GM12878 (cell line): Measurements from ENCODE around the gene MIOS. TPM values are rescaled to one million over a fixed set of nuclear protein-coding genes. Genes with fewer than 3 reads are reported as not detected.

Experiments used
- ATAC-seq: fragments of 200-7000 bp; cut with Tn5 transposase; 3 replicates; pipeline ENCODE4 v1.9.1; 2020; ENCODE audit warnings: mild to moderate bottlenecking, moderate library complexity
- BruUV-seq: library from RNA; stranded (reverse); fragments of 400-500 nt; replicated peaks from 2 replicates; lab custom pipeline; 2021; lab: Mats Ljungman, UMichigan
- CTCF ChIA-PET: fragments of 300-600 bp; sonication (Branson Sonifier 250); formaldehyde crosslinking; extraction: SDS; loops from one replicate; lab custom pipeline; 2021; ENCODE audit warnings: inconsistent platforms; lab: Yijun Ruan, JAX
- POLR2A ChIA-PET: fragments of 350-600 bp; formaldehyde crosslinking; extraction: SDS; loops from one replicate; lab custom pipeline; 2021; ENCODE audit warnings: inconsistent platforms; lab: Charles Lee
- RAD21 ChIA-PET: fragments of 300-600 bp; sonication (Branson Sonifier 250); formaldehyde crosslinking; loops from one replicate; lab custom pipeline; 2023; ENCODE audit warnings: antibody characterized with exemption; ENCODE audit not compliant: unreplicated experiment; lab: Charles Lee
- SMC1A ChIA-PET: fragments of 300-600 bp; sonication (Branson Sonifier 250); formaldehyde crosslinking; loops from one replicate; lab custom pipeline; 2023; ENCODE audit not compliant: unreplicated experiment, uncharacterized antibody; lab: Charles Lee
- DNase-seq: peaks from one replicate; pipeline ENCODE4 v3.0.0-alpha.2; 2011; ENCODE audit warnings: low read depth, low spot score
- FAIRE-seq: peaks from 3 replicates; lab custom pipeline; 2011; peaks lifted over from hg19 to GRCh38; lab: Jason Lieb, UNC
- H2AFZ ChIP-seq: 2 replicates; pipeline ENCODE4 v1.6.0; 2011; ENCODE audit warnings: low read depth, low read length, control low read depth; ENCODE audit not compliant: control insufficient read depth
- H3K27ac ChIP-seq: 2 replicates; pipeline ENCODE4 v1.5.1; 2011; ENCODE audit warnings: control low read depth; ENCODE audit not compliant: control insufficient read depth, insufficient read depth
- H3K27me3 ChIP-seq, 2 experiments: replicated peaks in 1 of 2; 2 replicates each; pipeline versions ENCODE4 v1.6.0 to v1.6.1; 2011; ENCODE audit warnings: low read length in 1 of 2; ENCODE audit not compliant: control insufficient read depth in 2 of 2, insufficient read depth in 2 of 2
- H3K36me3 ChIP-seq, 2 experiments: 2 replicates each; pipeline ENCODE4 v1.5.1; 2011; ENCODE audit warnings: low read length in 1 of 2; ENCODE audit not compliant: control insufficient read depth in 2 of 2, insufficient read depth in 2 of 2
- H3K4me1 ChIP-seq: 2 replicates; pipeline ENCODE4 v1.6.1; 2011; ENCODE audit warnings: mild to moderate bottlenecking, low read length, moderate library complexity, mixed read lengths; ENCODE audit not compliant: control insufficient read depth, insufficient read depth
- H3K4me2 ChIP-seq: 2 replicates; pipeline ENCODE4 v1.6.0; 2011; ENCODE audit warnings: control low read depth; ENCODE audit not compliant: control insufficient read depth, insufficient read depth
- H3K4me3 ChIP-seq: fragments of 200-600 bp; sonication (generic); 2 replicates; pipeline ENCODE4 v1.5.1; 2016
- H3K79me2 ChIP-seq: 2 replicates; pipeline ENCODE4 v1.6.0; 2011; ENCODE audit warnings: low read length; ENCODE audit not compliant: control insufficient read depth, insufficient read depth
- H3K9ac ChIP-seq: 2 replicates; pipeline ENCODE4 v1.8.0; 2011; ENCODE audit warnings: low read length, control low read depth, mixed read lengths; ENCODE audit not compliant: control insufficient read depth, insufficient read depth
- H3K9me3 ChIP-seq: replicated peaks from 3 replicates; pipeline ENCODE4 v1.5.1; 2011; ENCODE audit warnings: mild to moderate bottlenecking, low read length; ENCODE audit not compliant: control insufficient read depth, insufficient read depth
- H4K20me1 ChIP-seq: 2 replicates; pipeline ENCODE4 v1.6.0; 2011; ENCODE audit not compliant: control insufficient read depth, insufficient read depth
- CREM ChIP-seq: IDR thresholded peaks from 2 replicates; pipeline ENCODE4 v1.6.1; 2014; ENCODE audit warnings: antibody characterized with exemption, low read depth
- CTCF ChIP-seq, 3 experiments: IDR thresholded peaks in 2 of 3; conservative IDR thresholded peaks in 1 of 3; 2 replicates each; pipeline ENCODE4 v1.5.1; 2011; ENCODE audit warnings: low read depth in 3 of 3, low read length in 3 of 3, mild to moderate bottlenecking in 3 of 3, control low read depth in 2 of 3, moderate library complexity in 2 of 3, inconsistent platforms in 1 of 3, mixed read lengths in 1 of 3; ENCODE audit not compliant: control insufficient read depth in 2 of 3, insufficient read depth in 1 of 3; ENCODE audit errors: extremely low read depth in 1 of 3
- ETV6 ChIP-seq, 2 experiments: fragments of 450-650 bp in 1 of 2; IDR thresholded peaks in 1 of 2; conservative IDR thresholded peaks in 1 of 2; 2 replicates each; pipeline ENCODE4 v1.6.1; 2014; ENCODE audit warnings: antibody characterized with exemption in 1 of 2, borderline replicate concordance in 1 of 2, low read depth in 1 of 2, mild to moderate bottlenecking in 1 of 2, moderate library complexity in 1 of 2
- KDM1A ChIP-seq: fragments of 200-600 bp; sonication (generic); IDR thresholded peaks from 2 replicates; pipeline ENCODE4 v1.6.1; 2016; ENCODE audit warnings: borderline replicate concordance
- MYB ChIP-seq: fragments of 150-350 bp; IDR thresholded peaks from 2 replicates; pipeline ENCODE4 v1.6.1; 2014; ENCODE audit warnings: mild to moderate bottlenecking, low read depth, low read length, borderline replicate concordance
- NR2F1 ChIP-seq: fragments of 450-650 bp; conservative IDR thresholded peaks from 2 replicates; pipeline ENCODE4 v1.6.1; 2017; ENCODE audit warnings: mild to moderate bottlenecking
- PAX5 ChIP-seq: IDR thresholded peaks from 2 replicates; pipeline ENCODE4 v1.6.1; 2011; ENCODE audit warnings: low read depth, low read length, borderline replicate concordance
- POLR2A ChIP-seq: IDR thresholded peaks from 2 replicates; pipeline ENCODE4 v1.6.1; 2011; ENCODE audit warnings: low read depth, mild to moderate bottlenecking, low read length
- SIN3A ChIP-seq: IDR thresholded peaks from 2 replicates; pipeline ENCODE4 v1.6.1; 2012; ENCODE audit warnings: low read depth, low read length, improper control_type of control experiment
- SMARCA5 ChIP-seq: fragments of 450-650 bp; IDR thresholded peaks from 2 replicates; pipeline ENCODE4 v1.6.1; 2017; ENCODE audit warnings: mild to moderate bottlenecking
- SREBF2 ChIP-seq: IDR thresholded peaks from 2 replicates; pipeline ENCODE4 v1.6.1; 2012; ENCODE audit warnings: mild to moderate bottlenecking, low read length
- STAT3 ChIP-seq: IDR thresholded peaks from 2 replicates; pipeline ENCODE4 v1.6.1; 2011; ENCODE audit warnings: low read depth, low read length, improper control_type of control experiment
- TCF3 ChIP-seq: IDR thresholded peaks from 2 replicates; pipeline ENCODE4 v1.6.1; 2012; ENCODE audit warnings: low read depth, mild to moderate bottlenecking, low read length, borderline replicate concordance; ENCODE audit not compliant: insufficient read depth
- WGBS: methylation state at CpG from one replicate; pipeline ENCODE4 v1.1.6; 2016; ENCODE audit warnings: low lambda C conversion rate; ENCODE audit not compliant: insufficient replicate concordance, insufficient coverage; ENCODE audit errors: missing lambda C conversion rate; 5-methylcytosine and 5-hydroxymethylcytosine counted together
- in situ Hi-C: fragments of 300-500 bp; cut with MboI; formaldehyde crosslinking; loops from 9 replicates; pipeline ENCODE4 v1.14.3; 2018; ENCODE audit warnings: mixed read lengths
- intact Hi-C: fragments of 100-400 bp; cut with micrococcal nuclease; formaldehyde crosslinking; loops from one replicate; pipeline ENCODE4 v1.14.2; 2022; ENCODE audit not compliant: unreplicated experiment
- polyA plus RNA-seq, 11 experiments: library from polyadenylated mRNA; depleted of rRNA in 4 of 11; unstranded in 6 of 11; stranded (reverse) in 5 of 11; fragments of >200 nt; fragmentation: Nextera tagmentation in 4 of 11; fragmentation: Illumina TruSeq in 1 of 11; extraction: Ambion mirVana in 4 of 11; extraction: Trizol in 1 of 11; gene quantifications; 1 replicate in 1 of 11; 2 replicates in 10 of 11; pipeline versions ENCODE4 v1.2.1 to v1.2.3, GENCODE V29; 2011 to 2016; ENCODE audit warnings: inconsistent platforms in 2 of 11, missing spikeins in 2 of 11, low read depth in 1 of 11
- total RNA-seq, 4 experiments: library from RNA; depleted of rRNA in 3 of 4; stranded (reverse); fragments of >200 nt in 3 of 4; fragmentation: Illumina TruSeq in 1 of 4; extraction: Trizol in 1 of 4; gene quantifications; 2 replicates each; pipeline versions ENCODE4 v1.2.1 to v1.2.3, GENCODE V29; 2013 to 2021
- TF ChIP-seq, protein P1 (sequence below): IDR thresholded peaks from 2 replicates; pipeline ENCODE4 v1.6.1; 2011; ENCODE audit warnings: low read depth, low read length, improper control_type of control experiment, borderline replicate concordance
- TF ChIP-seq, protein P2 (sequence below): IDR thresholded peaks from 2 replicates; pipeline ENCODE4 v1.6.1; 2012; ENCODE audit warnings: low read depth, low read length, improper control_type of control experiment

MIOS gene
- total and polyA plus RNA-seq, 10 of the 15 experiments (the other 5 are each of a cell fraction or from before 2014, with no cell fraction given) = 13.1 to 94.9 (median 54.2) TPM

DNA sequence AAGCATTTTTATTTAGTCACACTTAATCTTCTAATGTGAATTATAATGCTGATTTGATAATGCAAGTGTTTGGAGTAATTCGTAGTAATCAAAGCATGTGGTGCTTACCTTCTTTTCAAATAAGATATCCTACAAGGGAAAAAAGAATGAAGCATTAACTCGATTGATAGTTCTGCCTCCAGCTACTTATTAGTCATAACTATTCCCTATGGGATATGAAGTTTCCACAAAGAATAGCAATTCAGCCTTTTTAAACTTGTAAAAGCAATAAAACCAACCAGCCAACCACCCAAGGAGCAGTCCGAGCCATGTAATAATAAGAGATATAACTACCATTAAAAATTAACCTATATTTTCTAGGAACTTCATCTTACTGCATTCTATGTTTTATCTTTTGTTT is 42.6 kb upstream of the MIOS start:
- in situ Hi-C loops = no loop called here
- CTCF ChIA-PET = interaction anchor here (0.6 to 1.5 kb wide), 2 partner anchors 421 to 612 kb away, joined by 3 to 5 read pairs; no protein-coding TSS in a partner anchor
- no peak overlapping the region for H3K4me3 ChIP-seq
- SMC1A ChIA-PET = interaction anchor here (1.0 kb wide), 2 partner anchors 12 to 343 kb away, joined by 3 read pairs; no protein-coding TSS in a partner anchor
- BruUV-seq = no TSS peak
- no peak for DNase-seq
- H3K36me3 ChIP-seq = no peaks in the 10 kb centered on the region
- H3K9ac ChIP-seq = no peak overlapping the region
- TF ChIP-seq SREBF2 = no peak
- no peak for TF ChIP-seq PAX5
- no peak for TF ChIP-seq KDM1A
- no peak for TF ChIP-seq SIN3A
- no peak for TF ChIP-seq SMARCA5
- no peak for TF ChIP-seq ETV6 (conservative IDR thresholded peaks at IDR 0.05 in 1 of 2, IDR thresholded peaks at IDR 0.05 in 1 of 2; ENCODE audit: borderline replicate concordance in 1 of 2, low read depth in 1 of 2)
- no peak for TF ChIP-seq CREM
- no peak for TF ChIP-seq STAT3
- TF ChIP-seq NR2F1 = no peak
- no peak for TF ChIP-seq CTCF (IDR thresholded peaks at IDR 0.05 in 2 of 3, conservative IDR thresholded peaks at IDR 0.05 in 1 of 3; ENCODE audit: control insufficient read depth in 2 of 3, extremely low read depth in 1 of 3, insufficient read depth in 1 of 3, low read depth in 3 of 3, low read length in 3 of 3)
- TF ChIP-seq, protein P1, sequence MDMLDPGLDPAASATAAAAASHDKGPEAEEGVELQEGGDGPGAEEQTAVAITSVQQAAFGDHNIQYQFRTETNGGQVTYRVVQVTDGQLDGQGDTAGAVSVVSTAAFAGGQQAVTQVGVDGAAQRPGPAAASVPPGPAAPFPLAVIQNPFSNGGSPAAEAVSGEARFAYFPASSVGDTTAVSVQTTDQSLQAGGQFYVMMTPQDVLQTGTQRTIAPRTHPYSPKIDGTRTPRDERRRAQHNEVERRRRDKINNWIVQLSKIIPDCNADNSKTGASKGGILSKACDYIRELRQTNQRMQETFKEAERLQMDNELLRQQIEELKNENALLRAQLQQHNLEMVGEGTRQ = no peak
- no peak for TF ChIP-seq MYB
- no peak for TF ChIP-seq TCF3
- no peak for TF ChIP-seq POLR2A
- TF ChIP-seq, protein P2, sequence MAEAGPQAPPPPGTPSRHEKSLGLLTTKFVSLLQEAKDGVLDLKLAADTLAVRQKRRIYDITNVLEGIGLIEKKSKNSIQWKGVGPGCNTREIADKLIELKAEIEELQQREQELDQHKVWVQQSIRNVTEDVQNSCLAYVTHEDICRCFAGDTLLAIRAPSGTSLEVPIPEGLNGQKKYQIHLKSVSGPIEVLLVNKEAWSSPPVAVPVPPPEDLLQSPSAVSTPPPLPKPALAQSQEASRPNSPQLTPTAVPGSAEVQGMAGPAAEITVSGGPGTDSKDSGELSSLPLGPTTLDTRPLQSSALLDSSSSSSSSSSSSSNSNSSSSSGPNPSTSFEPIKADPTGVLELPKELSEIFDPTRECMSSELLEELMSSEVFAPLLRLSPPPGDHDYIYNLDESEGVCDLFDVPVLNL = no peak
- H4K20me1 ChIP-seq = no peaks in the 10 kb centered on the region
- RAD21 ChIA-PET = no interaction called here
- H3K4me2 ChIP-seq = no peak overlapping the region
- intact Hi-C loops = no loop called here
- no peaks in the 10 kb centered on the region for H3K4me1 ChIP-seq
- no peak overlapping the region for H2AFZ ChIP-seq
- WGBS = 12% methylated on average over 3 of the region's 3 CpGs
- no peaks in the 10 kb centered on the region for H3K79me2 ChIP-seq
- no peaks in the 10 kb centered on the region for H3K9me3 ChIP-seq
- FAIRE-seq = no peak
- H3K27me3 ChIP-seq = no peaks in the 10 kb centered on the region; a peak in 1 of 4 replicates
- POLR2A ChIA-PET = no interaction called here
- ATAC-seq = no peak
- no peak overlapping the region for H3K27ac ChIP-seq
